Gastroesophageal sphincter (tissue), 3 donors: ENCODE data around the gene RXRB.

Experiments
- CTCF ChIP-seq, 4 experiments: fragments of 200-600 bp in 2 of 4; fragments of 450-650 bp in 2 of 4; sonication (generic) in 1 of 4; IDR thresholded peaks; one replicate each; pipeline ENCODE4 v1.5.1; 2017 to 2019; ENCODE audit warnings: antibody characterized with exemption in 4 of 4, mild to moderate bottlenecking in 2 of 4, moderate library complexity in 2 of 4
- POLR2A ChIP-seq, 2 donors: fragments of 450-650 bp; IDR thresholded peaks; one replicate each; pipeline ENCODE4 v1.6.1; 2017; ENCODE audit warnings: antibody characterized with exemption in 2 of 2, mild to moderate bottlenecking in 2 of 2, moderate library complexity in 1 of 2

- no peak for TF ChIP-seq CTCF (IDR thresholded peaks at IDR 0.05)
- TF ChIP-seq POLR2A (IDR thresholded peaks at IDR 0.05) = no peak
Observed at GRCh38 chr6:33171016-33171879, 29.2 kb downstream of the RXRB start.
